ENCODE data around the gene FER.

FER gene

DNA sequence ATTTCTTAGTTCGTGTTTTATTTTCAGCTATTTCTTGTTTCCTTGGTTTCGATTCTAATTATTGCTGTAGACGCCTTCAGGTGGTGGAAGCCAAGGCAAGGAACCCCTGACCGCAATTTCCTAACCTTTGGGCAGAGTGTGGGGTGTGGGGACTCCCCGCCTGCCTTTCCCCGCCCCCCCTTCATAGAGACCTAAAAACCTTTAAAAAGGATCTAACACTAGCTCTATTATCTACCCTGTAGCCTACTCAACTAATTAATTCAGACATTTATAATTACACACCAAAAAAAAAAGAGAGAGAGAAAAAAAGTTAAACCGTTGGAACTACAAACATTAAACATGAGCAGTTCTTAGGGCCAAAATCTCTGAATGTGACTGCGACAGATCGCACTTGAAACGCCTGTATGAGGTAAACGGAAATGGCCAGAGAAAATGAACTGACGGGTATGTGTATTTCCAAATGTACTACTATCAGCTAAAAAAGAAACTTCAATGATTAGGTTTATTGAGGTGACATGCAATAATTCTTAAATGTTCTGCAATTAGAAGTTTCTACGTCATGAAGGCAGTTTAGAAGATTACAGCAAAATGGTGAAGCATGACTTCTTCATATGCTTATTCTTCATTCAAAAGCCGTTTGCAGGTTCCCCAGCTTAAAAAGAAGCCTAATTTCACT lies 19.0 kb upstream of the FER start:
- H3K4me3 Mint-ChIP-seq, result peak overlapping the region; percentile 78 to 82
- ATAC-seq (replicated peaks) (peak; percentile 83), DNase-seq (peak in 2 of 3 experiments; percentile 39 to 52)
- peaks cover 4% of the 10 kb centered on the region for H3K36me3 Mint-ChIP-seq (ENCODE audit: insufficient read depth)
- H3K4me1 Mint-ChIP-seq (ENCODE audit: low read depth in 2 of 2), result peaks cover 13 to 16% of the 10 kb centered on the region in 2 donors
- H3K27me3 Mint-ChIP-seq, result peaks cover 1 to 17% of the 10 kb centered on the region in 2 donors
- peak overlapping the region; percentile 93 to 95 for H3K27ac Mint-ChIP-seq
- no peaks in the 10 kb centered on the region for H3K9me3 Mint-ChIP-seq

- peaks cover 4% of the 10 kb centered on the region for H3K36me3 Mint-ChIP-seq (ENCODE audit: insufficient read depth)
- H3K4me1 Mint-ChIP-seq (ENCODE audit: low read depth in 2 of 2), result peaks cover 13 to 16% of the 10 kb centered on the region in 2 donors
- peaks cover 6 to 17% of the 10 kb centered on the region in 2 donors for H3K27me3 Mint-ChIP-seq
- H3K4me3 Mint-ChIP-seq, result peak overlapping the region in 1 of 2 donors; percentile 82
- H3K9me3 Mint-ChIP-seq, result no peaks in the 10 kb centered on the region
- no peak for ATAC-seq (replicated peaks)
- H3K27ac Mint-ChIP-seq, result no peak overlapping the region
- no peak for DNase-seq
Measured at GRCh38 chr5:108729242-108729615, 18.5 kb upstream of the FER start.

DNA sequence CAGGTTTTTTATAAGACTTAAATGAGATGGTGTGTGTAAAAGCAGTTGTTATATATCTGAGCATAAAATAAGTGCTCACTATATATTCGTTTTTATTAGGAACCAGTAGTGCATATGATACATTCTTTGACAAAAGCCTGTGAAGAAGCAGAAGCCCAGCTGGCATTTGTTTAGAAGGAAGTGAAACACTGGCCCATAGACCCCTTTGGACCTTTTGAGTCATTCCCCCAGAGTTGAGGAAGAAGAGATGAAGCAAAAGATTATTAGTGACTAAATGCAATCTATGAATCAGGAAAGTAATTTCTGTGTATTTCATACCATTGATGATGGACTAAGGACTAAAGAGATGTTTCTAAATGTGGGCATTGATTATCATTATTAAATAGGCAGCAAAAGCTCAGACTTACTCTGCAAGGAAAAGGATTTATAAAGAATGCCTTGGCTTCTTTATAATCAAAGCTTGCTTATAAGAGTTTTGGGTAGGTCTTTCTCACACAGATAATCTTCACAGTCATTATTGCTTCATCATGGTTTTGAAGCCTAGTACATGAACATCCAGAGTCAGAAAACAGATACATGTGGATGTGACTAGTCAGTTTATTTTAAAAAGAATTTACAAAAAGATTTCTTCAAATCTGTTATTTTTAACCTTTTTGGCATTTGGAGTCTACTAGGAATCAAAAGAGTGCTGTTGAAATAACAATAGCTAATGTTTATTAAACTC lies 16.9 kb upstream of the FER start:
- H3K4me3 Mint-ChIP-seq, result no peak overlapping the region

DNA sequence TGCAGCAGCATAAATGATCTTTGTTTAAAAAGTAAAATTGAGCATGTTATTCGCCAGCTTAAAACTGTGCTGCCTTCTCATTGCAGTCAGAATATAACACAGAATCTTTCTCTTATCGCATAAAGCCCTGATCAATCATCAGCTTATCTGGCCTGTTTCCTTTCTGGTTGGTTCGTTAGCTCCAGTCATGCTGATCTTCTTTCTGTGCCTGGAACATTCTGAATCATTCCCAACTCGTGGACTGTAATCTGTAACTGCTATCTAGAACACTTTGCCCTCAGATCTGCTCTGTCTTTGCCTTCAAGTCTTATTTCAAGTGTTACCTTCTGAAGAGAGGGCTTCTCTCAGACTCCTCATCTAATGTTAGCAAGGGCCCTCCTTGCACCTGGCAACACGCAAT lies 11.9 kb upstream of the FER start:
- ATAC-seq (replicated peaks) (no peak), DNase-seq (no peak)
- H3K36me3 Mint-ChIP-seq (ENCODE audit: insufficient read depth), result no peaks in the 10 kb centered on the region
- no peaks in the 10 kb centered on the region for H3K9me3 Mint-ChIP-seq
- H3K27ac Mint-ChIP-seq, result no peak overlapping the region
- peaks cover 26 to 39% of the 10 kb centered on the region in 2 donors for H3K27me3 Mint-ChIP-seq
- H3K4me1 Mint-ChIP-seq (ENCODE audit: low read depth in 2 of 2), result no peaks in the 10 kb centered on the region
- no peak overlapping the region for H3K4me3 Mint-ChIP-seq

More for the DNA sequence above, 16.9 kb upstream of the FER start:
- Mint-ChIP-seq H3K27ac (no peak overlapping the region), H3K4me1 (ENCODE audit: low read depth in 2 of 2) (peaks cover 13 to 16% of the 10 kb centered on the region in 2 donors), H3K9me3 (no peaks in the 10 kb centered on the region), H3K36me3 (ENCODE audit: insufficient read depth) (peaks cover 4% of the 10 kb centered on the region), H3K27me3 (peaks cover 10 to 20% of the 10 kb centered on the region in 2 donors)
- ATAC-seq (replicated peaks) (no peak), DNase-seq (no peak)

GRCh38 chr5:108736855-108737254 lies 10.8 kb upstream of the FER start:
- H3K27ac Mint-ChIP-seq, result no peak overlapping the region
- ATAC-seq (replicated peaks) (no peak), DNase-seq (no peak)
- H3K4me1 Mint-ChIP-seq (ENCODE audit: low read depth in 2 of 2), result no peaks in the 10 kb centered on the region
- H3K27me3 Mint-ChIP-seq, result peaks cover 25 to 49% of the 10 kb centered on the region in 2 donors
- no peaks in the 10 kb centered on the region for H3K9me3 Mint-ChIP-seq
- H3K4me3 Mint-ChIP-seq, result no peak overlapping the region
- no peaks in the 10 kb centered on the region for H3K36me3 Mint-ChIP-seq (ENCODE audit: insufficient read depth)

DNA sequence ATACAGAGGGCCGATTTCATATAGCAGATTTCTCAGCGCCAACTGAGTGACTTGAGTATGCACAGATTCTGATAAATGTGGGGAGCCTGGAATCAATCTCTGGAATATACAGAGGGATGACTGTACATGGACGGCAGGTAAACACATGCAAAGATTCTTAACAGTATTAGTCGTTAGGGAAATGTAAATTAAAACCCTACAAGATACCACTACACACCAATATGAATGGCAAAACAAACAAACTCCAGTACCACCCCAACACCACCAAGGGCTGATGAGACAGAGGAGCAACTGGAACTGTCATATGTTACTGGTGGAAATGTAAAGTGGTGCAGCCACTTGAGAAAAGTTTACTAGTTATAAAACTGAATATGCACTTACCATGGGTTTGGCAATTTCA lies 8.3 kb upstream of the FER start:
- H3K36me3 Mint-ChIP-seq (ENCODE audit: insufficient read depth), result no peaks in the 10 kb centered on the region
- no peaks in the 10 kb centered on the region for H3K4me1 Mint-ChIP-seq (ENCODE audit: low read depth in 2 of 2)
- no peaks in the 10 kb centered on the region for H3K9me3 Mint-ChIP-seq
- DNase-seq, result no peak
- no peak overlapping the region for H3K27ac Mint-ChIP-seq
- ATAC-seq (replicated peaks), result no peak
- no peak overlapping the region for H3K4me3 Mint-ChIP-seq
- H3K27me3 Mint-ChIP-seq, result peaks cover 15 to 47% of the 10 kb centered on the region in 2 donors

- no peak overlapping the region for H3K4me3 Mint-ChIP-seq
- ATAC-seq (replicated peaks) (no peak), DNase-seq (no peak)
- H3K27me3 Mint-ChIP-seq, result peaks cover 15 to 52% of the 10 kb centered on the region in 2 donors
- no peaks in the 10 kb centered on the region for H3K4me1 Mint-ChIP-seq (ENCODE audit: low read depth in 2 of 2)
- H3K36me3 Mint-ChIP-seq (ENCODE audit: insufficient read depth), result no peaks in the 10 kb centered on the region
- H3K27ac Mint-ChIP-seq, result no peak overlapping the region
- H3K9me3 Mint-ChIP-seq, result no peaks in the 10 kb centered on the region
Measured at GRCh38 chr5:108739906-108740305, 7.8 kb upstream of the FER start.

DNA sequence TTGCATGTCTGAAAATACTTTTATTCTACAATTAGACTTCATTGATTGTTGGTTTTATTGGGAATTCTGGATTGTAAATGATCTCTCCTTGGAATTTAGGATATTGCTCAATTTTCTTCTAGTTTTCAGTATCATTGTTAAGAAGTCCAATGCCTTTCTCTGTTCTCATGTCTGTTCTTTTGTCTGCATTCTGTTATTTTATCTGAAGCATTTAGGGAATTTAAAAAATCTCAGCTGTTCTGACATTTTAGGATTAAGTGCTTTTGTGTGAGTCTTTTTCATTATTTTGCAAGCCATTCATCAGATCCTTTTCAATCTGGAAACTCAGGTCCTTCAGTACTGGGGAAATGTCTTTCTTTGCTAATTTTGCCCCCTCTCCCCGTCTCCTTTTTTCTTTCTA lies 4.4 kb upstream of the FER start:
- Mint-ChIP-seq H3K4me3 (no peak overlapping the region), H3K4me1 (ENCODE audit: low read depth in 2 of 2) (peaks cover 0 to 4% of the 10 kb centered on the region in 2 donors), H3K36me3 (ENCODE audit: insufficient read depth) (peaks cover 8% of the 10 kb centered on the region), H3K27ac (no peak overlapping the region), H3K27me3 (peaks cover 7 to 37% of the 10 kb centered on the region in 2 donors), H3K9me3 (no peaks in the 10 kb centered on the region)
- ATAC-seq (replicated peaks) (no peak), DNase-seq (no peak)

DNA sequence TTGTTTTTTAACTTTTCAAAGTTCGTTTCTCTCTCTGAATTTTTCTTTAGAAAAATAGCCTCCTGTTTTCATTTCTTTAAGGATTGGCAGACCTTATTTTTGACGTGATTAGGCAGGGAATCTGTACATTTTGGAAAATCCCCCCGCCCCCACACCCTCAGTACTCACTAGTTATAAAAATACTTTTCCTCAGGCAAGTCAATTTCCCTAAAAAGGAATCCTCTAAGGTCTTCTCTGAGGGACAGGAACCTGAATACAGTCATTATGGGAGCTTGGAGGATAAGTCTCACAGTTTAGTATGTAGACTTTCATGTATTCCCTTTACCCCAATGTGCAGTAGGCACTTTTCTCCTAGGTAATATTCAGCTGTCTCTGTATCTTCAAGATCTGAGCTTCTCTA lies 3.9 kb upstream of the FER start:
- DNase-seq, result no peak
- H3K36me3 Mint-ChIP-seq (ENCODE audit: insufficient read depth), result peaks cover 13% of the 10 kb centered on the region
- H3K4me1 Mint-ChIP-seq (ENCODE audit: low read depth in 2 of 2), result peaks cover 0 to 6% of the 10 kb centered on the region in 2 donors
- H3K4me3 Mint-ChIP-seq, result no peak overlapping the region
- H3K27ac Mint-ChIP-seq, result no peak overlapping the region
- no peaks in the 10 kb centered on the region for H3K9me3 Mint-ChIP-seq
- ATAC-seq (replicated peaks), result no peak
- H3K27me3 Mint-ChIP-seq, result peaks cover 7 to 37% of the 10 kb centered on the region in 2 donors

- no peak for ATAC-seq (replicated peaks)
Measured at GRCh38 chr5:108747111-108747773, 455 bp upstream of the FER start.

GRCh38 chr5:108748401-108749127 lies 867 bp downstream of the FER start:
- ATAC-seq (replicated peaks), result peak; percentile 89
- peak; percentile 97 to 98 (median 98) for DNase-seq
- Mint-ChIP-seq H3K27me3 (peaks cover 0 to 10% of the 10 kb centered on the region in 2 donors), H3K4me1 (ENCODE audit: low read depth in 2 of 2) (peaks cover 6 to 10% of the 10 kb centered on the region in 2 donors), H3K27ac (peak overlapping the region; percentile 91 to 95), H3K36me3 (ENCODE audit: insufficient read depth) (peaks cover 24% of the 10 kb centered on the region), H3K4me3 (peak overlapping the region; percentile 88 to 92), H3K9me3 (no peaks in the 10 kb centered on the region)

More at GRCh38 chr5:108747111-108747773, 455 bp upstream of the FER start:
- H3K9me3 Mint-ChIP-seq, result no peaks in the 10 kb centered on the region
- H3K27ac Mint-ChIP-seq, result peak overlapping the region; percentile 91 to 95
- H3K4me3 Mint-ChIP-seq, result peak overlapping the region; percentile 88 to 92
- H3K36me3 Mint-ChIP-seq (ENCODE audit: insufficient read depth), result peaks cover 24% of the 10 kb centered on the region
- H3K4me1 Mint-ChIP-seq (ENCODE audit: low read depth in 2 of 2), result peaks cover 6 to 10% of the 10 kb centered on the region in 2 donors
- H3K27me3 Mint-ChIP-seq, result peaks cover 0 to 10% of the 10 kb centered on the region in 2 donors
- DNase-seq, result no peak

DNA sequence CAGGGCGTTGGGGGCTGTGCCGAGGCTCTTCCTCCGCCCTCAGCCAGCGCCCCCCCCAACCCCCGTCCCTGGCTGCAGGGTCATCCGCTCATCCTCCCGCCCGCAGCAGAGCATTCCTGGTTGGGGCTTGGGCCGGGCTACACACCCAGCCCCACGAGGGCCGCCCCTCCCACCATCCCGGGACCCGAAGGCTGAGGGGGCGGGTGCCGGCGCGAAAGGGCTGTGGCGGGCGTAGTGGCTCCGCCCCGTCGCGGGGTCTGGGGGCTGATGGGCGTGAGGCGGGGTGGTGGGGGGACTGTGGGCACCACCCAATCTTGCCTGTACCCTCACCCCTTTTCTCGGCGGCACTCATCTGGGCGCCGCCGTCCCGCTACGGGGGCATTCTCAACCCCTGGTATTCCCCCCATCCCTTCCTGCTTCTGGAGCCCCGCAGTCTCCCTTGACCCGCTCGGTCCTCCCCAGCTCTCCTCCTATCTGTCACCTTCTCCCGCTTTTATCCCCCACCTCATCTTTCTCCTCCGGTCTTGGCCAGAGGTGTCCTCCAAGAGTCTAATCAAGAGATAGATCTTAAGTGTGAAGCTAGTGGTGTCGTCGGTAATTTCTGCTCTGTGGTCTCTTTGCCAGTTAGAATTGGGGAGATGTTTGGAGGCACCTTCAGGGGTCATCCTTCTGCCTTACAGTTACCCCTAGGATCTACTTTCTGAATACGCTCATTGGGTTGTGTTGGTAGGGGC lies 1.6 kb downstream of the FER start:
- Mint-ChIP-seq H3K4me3 (peak overlapping the region; percentile 88 to 92), H3K4me1 (ENCODE audit: low read depth in 2 of 2) (peaks cover 6 to 10% of the 10 kb centered on the region in 2 donors), H3K27ac (peak overlapping the region; percentile 91 to 95), H3K36me3 (ENCODE audit: insufficient read depth) (peaks cover 24% of the 10 kb centered on the region), H3K9me3 (no peaks in the 10 kb centered on the region), H3K27me3 (peaks cover 0 to 9% of the 10 kb centered on the region in 2 donors)
- ATAC-seq (replicated peaks), result peak; percentile 11
- DNase-seq, result peak; percentile 4 to 18 (median 11)

All from effector memory CD8-positive, alpha-beta T cell (primary cell).